Stimulated activated CD8-positive, alpha-beta memory T cell treated with anti-CD3 and anti-CD28 coated beads, Interleukin-12 subunit alpha, Interleukin-12 subunit beta, amount 100 ng/mL, for 4 hours (primary cell): Measurements from ENCODE around the gene HSF2BP.
"Not testable (repeated sequence)": the region's sequence is repeated elsewhere in the genome, so short reads cannot be mapped to it uniquely, and the experiment has no call there.

ENCODE experiments used
- DNase-seq: peaks from one replicate; pipeline ENCODE4 v3.0.0-alpha.2; 2020; ENCODE audit warnings: low read depth

The HSF2BP gene

DNA sequence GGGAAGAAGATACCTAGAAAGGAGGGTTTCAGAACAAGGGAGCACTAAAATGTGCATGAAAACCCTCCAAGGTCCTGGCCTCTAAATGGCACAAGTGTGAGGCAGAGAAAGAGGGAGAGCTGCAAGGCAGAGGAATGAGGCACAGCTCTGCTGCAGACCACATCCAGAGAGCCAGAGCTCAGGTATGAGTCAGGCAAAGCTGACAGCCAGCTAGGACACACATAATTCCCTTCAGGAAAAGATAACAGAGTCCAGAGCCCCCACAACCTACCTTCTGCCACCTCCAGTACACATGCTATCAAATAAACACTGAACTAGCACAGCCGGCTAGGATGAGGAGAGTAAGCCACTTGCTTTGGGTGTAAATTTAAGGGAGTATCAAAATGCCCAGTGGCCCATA is 62.2 kb downstream of the HSF2BP start:
- no peak for DNase-seq

DNA sequence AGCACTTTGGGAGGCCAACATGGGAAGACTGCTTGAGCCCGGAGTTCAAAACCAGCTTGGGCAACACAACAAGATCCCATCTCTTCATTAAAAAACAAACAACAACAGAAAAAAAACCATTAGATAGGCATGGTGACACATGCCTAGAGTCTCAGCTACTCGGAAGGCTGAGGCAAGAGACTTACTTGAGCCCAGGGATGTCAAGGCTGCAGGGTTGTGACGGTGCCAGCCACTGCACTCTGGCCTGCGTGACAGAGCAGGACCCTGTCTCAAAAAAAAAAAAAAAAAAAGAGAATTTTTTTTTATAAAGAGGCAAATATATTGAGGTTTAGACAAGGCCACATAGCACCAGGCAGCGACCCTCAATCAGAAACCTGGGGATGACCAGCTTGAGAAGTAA is 62.7 kb downstream of the HSF2BP start:
- no peak for DNase-seq

DNA sequence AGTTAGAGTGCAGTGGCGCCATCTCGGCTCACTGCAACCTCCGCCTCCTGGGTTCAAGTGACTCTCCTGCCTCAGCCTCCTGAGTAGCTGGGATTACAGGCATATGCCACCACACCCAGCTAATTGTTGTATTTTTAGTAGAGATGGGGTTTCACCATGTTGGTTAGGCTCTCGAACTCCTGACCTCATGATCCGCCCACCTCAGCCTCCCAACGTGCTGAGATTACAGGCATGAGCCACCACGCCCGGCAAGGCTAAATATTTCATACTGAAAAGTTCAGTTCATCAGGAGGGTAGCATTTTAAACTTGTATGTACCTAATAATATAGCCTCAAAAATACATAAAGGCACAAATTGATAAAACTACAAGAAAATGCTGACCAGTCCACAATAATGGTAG is 63.5 kb downstream of the HSF2BP start:
- DNase-seq, result not testable (repeated sequence)

DNA sequence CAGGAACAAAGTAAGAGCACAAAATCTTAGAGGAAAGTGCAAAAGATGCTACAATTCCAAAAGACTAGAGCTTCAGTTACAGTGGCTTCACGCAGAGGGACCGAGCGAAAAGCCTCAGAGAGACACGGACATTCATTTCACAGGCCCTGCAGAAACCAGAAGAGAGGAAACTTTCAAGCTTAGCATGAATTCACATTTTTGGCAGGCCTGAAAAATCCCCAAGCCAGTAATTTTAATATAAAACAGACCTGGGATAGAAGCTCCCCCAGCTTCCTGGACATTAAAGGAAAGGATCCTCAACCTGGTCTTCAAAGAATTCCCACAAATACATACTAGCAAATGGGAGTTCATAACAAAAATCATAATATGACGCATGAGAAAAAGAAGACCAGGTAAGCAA is 66.2 kb downstream of the HSF2BP start:
- no peak for DNase-seq

DNA sequence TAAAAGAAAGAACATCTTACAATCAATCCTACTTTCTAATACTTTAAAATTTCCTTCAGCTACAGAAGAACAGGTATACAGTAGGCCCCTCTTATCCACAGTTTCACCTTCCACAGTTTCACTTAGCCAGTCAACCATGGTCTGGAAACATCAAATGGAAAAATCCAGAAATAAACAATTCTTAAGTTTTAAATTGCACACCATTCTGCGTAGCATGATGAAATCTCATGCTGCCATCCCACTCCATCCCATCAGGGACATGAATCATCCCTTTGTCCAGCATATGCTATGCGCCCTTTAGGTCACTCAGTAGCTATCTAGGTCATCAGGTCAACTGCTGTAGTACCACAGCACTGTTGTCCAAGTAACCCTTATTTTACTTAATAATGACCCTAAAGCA is 67.7 kb downstream of the HSF2BP start:
- DNase-seq, result no peak

DNA sequence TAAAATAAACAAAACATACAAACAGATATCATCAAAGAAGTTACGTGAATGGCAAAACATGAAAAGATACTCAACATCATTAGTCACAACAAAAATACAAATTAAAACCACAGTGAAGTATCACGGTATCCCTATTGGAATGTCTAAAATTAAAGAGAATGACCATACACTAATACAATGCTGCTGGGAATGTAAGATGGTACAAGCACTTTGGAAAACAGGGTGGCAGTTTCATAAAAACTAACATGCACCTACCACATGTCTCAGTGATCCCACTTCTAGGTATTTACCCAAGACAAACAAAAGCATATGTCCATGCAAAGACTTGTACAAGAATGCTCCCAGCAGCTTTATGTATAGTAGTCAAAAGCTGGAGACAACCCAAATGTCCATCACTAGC is 69.1 kb downstream of the HSF2BP start:
- no peak for DNase-seq

DNA sequence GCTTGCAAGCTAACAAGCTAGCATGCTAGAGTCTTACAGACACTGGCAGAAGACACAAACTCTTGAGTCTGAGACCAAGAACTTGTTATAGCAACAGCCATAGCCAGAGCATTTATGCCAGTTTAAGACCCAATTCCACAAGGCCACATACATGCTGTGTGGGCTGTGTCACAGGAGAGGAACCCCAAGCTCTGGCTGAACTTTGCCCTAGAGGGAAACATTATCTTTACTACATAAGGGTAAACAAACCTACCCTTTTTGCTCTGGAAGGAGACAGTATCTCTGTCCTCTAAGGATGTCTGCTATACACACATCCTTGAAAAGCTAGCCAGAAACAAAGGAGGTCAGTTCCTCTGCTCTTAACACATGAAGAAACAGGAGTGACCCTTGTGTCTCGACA is 70.3 kb downstream of the HSF2BP start:
- DNase-seq, result no peak

DNA sequence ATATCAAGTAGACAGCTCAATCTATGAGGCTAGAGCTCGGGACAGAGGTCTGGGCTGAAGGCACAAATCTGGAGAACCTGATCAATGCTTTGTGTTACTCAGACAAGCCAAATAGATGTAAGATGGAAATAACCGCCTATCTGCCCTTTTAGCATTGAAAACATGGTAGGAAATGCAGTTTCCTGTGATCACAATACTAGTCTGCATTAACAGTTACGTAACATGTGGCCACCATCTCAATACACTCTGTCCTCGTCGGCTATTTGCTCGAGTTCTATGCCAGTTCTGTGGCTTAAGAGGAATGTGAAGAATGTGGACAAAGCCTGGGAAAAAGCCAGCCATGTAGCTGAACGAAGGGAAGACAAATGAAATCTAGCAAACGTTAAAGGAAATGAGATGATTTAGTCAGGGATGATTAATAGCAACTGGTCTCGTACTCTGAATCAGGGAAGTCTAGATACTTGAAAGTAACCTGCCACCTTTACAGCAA is 73.3 kb downstream of the HSF2BP start:
- no peak for DNase-seq

DNA sequence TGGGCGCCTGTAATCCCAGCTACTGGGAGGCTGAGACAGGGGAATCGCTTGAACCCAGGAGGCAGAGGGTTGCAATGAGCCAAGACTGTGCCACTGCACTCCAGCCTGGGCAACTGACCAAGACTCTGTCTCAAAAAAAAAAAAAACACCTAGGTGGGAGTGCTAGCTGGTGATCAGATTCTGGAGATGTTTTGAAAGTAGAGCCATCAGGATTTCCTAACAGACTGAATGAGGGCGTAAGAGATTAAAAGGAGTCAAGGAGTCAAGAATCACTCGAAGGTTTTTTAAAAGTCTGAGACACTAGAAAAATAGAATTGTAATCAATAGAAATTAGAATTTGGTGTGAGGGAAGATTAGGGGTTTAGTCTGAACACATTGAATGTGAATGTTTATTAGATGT is 73.8 kb downstream of the HSF2BP start:
- DNase-seq, result no peak

DNA sequence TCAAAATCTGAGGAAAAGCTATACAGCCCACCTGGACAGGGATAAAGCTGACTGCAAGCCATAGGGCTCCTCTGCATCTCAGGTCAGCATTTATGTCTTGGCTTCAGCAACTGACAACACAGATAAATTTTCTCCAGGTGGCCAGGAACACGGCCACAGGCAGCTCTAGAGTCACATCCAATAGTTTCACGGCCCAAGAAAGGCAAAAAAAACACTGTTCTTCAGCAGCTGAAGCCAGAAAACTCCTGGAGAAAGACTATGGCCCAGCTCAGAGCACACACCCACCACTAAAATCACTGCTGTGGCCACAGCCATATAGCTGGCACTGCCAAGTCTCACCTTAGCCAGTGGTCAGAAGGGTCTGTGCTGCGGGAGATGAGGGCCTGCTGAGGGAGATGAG is 77.8 kb downstream of the HSF2BP start:
- no peak for DNase-seq

DNA sequence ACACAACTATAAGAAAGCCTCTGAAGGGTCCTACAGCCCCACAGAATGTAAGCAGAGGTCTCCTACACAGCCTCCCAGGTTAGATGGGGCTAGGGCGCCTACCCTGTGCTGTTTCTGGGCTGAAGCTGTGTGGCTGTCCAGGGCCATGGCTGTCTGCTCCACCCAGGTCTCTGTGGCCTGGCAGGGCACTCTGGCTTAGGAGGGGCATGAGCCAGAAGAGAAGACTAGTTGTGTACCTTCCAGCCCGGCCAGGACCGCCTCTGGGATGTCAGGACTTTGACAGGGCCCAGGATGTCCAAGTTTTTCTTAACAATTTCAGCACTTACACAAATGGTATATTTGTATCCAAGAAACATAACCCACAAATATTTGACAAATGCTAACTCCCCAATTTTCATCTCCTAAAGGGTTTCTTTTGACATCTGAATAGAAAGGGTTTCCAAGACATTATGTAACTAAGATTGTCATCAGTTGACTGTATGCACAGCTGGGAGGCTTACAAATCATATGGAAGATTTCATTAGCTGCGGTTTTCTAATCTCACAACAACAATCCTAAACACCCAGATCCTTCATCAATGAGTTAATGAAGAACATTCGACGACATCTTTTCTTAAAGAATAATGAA is 80.5 kb downstream of the HSF2BP start:
- DNase-seq, result no peak

DNA sequence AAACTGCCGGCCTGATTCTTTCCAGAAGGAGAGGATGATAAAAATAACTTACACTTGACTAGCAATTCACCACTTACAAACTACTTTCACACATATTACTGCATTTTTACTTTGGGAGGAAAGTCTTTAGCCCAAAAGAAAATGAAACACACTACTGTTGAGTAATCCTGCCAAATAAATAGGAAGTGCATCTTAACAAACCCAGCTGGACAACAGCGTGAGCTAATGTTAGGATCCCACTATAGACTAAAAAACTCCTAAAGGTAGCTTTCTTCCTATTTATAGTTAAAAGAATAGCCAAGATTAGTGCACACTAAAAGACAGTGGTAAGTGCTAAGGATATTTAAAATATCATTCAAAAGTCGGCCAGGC is 83.8 kb downstream of the HSF2BP start:
- DNase-seq, result no peak

DNA sequence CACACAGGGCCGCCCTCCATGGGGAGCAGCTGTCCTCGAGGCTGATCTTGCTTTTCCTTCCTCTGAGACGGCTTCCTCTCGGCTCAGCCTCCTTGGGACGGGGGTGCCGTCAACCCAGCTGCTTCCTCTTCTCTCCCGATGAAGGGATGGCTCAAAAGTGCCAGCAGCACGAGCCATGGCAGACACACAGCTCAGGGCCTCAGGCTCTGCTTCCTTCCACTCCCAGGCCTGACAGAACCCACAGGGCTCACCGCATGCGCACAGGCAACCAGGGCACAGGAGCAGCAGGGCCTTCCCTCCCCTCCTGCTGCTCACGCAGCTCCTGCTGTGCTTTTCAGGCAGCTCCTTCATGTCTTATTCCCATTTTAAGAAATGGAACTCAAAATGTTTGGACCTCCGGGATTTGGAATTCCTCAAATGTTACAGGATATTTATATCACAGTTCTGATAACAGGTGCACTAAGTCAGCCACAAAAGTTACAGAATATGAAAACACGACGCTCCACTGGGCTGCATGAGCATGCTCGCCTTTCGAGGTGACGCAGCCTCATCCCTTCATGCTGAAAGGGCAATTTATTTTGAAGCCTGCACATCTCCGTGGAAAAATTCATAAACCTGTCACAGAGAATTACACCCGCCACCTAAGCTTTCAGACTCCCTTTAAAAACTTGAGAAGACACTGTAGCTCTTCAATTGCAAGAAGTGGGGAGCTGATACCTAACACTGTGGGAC is 84.4 kb downstream of the HSF2BP start:
- no peak for DNase-seq

DNA sequence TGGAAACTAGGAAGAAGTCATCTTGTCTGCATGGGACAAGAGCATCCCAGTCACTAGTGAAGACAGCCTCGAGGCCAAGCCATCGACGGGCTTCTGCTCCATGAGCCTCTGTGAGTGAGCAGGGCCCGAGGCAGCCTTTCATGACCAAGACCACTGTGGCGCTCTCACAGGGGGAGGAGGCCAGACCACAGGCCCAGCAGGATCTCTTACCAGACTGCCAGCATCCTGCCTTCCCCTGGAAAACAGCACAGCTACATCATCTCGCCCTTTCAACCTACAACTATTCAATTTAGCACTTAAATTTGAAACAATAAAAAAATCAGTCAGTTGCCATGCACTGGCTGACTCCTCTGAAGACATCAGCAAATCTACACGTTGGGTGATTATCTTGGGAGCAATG is 85.4 kb downstream of the HSF2BP start:
- DNase-seq, result no peak

DNA sequence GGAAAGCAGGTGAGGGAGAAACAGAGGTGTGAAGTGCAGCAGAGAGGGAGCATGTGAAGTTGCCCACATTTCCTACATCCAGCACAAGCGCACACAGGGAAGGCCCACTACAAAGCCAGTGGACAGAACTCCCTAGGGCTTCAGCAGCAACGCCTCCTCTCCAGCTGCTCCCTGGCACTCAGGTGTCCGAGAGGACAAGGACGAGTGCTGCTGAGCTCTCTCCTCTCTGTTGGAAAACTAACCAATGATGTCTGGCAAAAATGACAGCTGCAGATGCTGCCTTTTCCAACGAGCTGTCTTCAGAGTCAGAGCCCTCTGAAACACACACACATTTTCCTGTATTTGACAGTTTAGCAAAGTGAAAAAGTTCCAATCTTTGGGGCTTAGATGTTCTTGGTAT is 86.8 kb downstream of the HSF2BP start:
- no peak for DNase-seq

DNA sequence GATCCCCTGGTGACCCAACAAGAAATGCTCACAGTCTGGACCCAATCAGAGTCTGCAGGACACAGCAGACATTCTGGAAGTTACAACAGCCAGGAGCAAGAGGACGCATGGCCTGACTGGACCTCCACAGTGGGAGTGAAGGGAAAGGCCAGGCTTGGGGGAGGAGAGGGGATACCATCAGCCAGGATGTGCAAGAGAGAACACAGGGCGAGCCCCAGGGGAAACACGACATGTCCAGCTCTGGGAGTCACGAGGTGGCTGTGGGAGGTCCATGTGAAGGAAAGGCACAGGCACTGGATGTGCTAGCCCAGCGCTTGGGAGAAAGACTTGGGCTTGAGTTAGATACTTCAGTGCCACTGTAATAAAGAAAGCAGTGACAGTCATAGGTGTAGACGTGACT is 87.3 kb downstream of the HSF2BP start:
- DNase-seq, result no peak

DNA sequence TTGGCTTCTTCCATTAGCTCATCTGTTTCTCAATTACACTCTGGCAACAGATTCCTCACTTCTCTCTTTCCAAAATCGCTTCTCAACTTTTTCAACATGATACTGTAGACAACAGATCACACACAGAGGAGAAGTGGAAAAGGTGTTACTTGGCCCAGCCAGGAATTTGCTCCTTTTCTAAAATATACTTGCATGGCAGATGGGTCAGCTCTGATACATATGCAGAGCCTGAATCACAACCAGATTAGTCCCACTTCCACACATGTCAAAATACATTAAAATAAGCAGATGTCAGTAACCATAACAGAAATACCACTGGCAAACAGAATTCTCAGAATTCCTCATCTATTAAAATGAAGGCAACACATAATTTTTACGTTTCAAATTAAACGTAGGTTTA is 89.1 kb downstream of the HSF2BP start:
- DNase-seq, result not testable (repeated sequence)

DNA sequence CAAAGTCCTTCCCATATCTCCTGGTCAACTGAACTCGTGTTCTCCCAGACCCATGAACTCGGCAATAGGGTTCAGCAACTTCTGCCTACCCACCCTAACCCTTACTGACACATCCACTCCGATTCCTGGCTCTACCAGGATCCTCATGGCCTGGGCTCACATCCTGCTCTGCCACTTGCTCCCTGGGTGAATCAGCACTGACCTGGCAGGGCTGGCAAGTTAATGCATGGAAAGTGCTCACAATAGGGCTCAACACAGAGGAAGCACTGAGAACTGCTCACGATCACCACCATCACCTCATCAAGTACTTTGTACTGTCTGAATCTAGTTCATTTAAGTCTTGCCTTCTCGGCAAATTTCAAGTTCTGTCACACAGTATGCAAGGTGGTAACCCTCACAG is 96.8 kb downstream of the HSF2BP start:
- not testable (repeated sequence) for DNase-seq

DNA sequence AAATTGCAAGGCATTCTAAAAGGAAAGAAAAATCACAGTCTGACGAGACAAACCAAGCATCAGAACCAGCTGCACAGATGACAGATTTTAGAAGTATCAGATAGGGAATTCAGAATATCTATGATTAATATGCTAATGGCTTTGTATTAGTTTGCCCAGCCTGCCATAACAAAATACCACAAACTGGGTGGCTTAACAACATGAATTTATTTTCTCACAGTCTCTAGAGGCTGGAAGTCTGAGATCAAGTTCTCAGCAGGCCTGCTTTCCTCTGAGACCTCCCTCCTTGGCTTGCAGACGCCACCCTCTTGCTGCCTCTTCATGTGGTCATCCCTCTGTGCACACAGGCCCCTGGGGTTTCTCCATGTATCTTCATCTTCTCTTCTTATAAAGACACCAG is 118.7 kb downstream of the HSF2BP start:
- not testable (repeated sequence) for DNase-seq

DNA sequence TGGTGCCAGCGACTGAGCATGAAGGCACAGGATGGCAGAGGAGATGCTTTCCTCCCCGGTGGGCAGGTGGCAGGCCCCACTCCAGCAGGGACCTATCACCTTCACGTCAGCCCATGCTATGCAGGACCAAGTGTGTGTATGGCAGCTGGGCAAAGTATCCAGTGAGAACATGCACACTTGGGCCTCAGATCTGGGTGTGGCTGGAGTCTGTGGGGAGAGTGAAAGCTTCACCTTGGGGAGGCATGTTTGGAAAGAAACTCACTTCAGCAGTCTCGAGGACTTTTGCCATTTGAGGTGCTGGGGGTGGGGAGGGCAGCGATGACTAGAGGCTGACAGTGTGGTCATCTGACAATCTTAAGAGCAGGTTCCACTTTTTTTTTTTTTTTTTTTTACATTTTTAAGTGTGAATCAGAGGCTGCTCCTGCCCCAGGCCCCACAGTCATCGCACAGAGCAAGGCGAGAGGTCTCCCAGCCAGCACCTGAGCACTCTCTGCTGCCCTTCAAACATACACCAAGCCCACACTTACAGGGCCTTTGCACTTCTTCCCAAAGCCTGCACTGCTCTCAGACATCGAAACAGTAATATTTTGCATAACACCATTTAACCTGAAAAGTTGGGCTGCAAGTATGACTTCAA is 136.7 kb downstream of the HSF2BP start:
- not testable (repeated sequence) for DNase-seq

DNA sequence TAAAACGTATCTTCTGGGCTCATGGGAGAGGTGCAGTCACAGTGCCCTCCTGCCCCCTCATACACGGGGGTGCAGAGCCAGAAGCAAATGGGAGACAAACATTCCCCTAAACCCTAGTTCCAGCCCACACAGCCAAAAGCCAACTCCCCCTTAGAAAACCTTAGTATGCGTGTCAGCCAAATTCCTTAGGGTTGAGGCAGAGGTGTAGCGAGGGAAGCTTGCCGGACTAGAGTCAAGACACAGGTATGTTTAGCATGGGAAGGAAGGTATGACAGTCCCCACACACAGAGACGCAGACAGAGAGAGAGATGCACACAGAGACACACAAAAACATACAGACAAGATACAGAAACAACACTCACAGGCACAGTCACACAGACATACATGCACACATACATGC is 141.6 kb downstream of the HSF2BP start:
- DNase-seq, result not testable (repeated sequence)

DNA sequence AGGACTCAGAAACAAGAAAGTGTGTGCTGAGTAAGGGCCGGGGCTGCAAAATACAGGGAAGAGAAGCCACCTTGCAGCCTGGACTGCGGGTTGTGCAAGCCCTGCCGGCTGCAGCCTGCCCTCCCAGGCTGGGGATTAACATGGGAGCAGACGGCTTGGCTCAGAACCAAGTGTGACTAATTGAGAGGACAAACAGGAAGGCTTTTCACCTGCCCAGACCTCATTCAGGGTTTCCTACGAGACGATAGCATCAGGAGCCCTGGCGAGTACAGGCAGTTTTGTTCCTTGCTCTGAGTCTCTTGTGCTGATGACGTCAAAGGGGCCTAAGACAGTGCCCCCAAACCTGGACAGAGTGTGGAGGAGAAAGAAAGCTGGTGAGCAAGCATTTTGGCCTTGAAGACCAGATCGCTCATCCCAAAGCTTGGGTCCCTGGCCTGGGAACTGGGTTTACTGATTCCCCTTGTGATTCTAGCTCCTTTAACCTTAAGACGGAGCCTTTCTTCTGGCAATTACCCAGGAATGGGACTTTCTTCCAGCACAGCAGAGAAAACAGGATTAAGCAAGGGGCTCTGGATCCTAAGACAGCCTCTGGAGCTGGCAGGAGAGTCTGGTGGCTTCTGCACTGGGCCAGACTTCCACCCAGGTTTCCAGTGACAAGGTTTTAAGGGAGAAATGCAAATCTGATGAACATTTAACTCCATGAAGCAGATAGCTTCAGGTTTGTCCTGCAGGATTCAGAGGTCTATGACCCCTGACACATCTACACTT is 142.2 kb downstream of the HSF2BP start:
- not testable (repeated sequence) for DNase-seq
